Fibroblast of pulmonary artery (primary cell): Measurements from ENCODE around the gene MLLT10.

Experiments used
- DNase-seq: peaks from one replicate; pipeline ENCODE4 v3.0.0-alpha.2; 2010; ENCODE audit warnings: low read depth
- H3K4me3 ChIP-seq: replicated peaks from 2 replicates; pipeline ENCODE4 v1.5.1; 2011; ENCODE audit warnings: low read depth, mild to moderate bottlenecking, control low read depth, low read length, moderate library complexity
- TF ChIP-seq, protein P1 (sequence below): IDR thresholded peaks from 2 replicates; pipeline ENCODE4 v1.5.1; 2011; ENCODE audit warnings: mild to moderate bottlenecking, control low read depth, low read length, inconsistent platforms; ENCODE audit errors: missing control alignments

The MLLT10 gene

GRCh38 chr10:21744223-21744622 is 210.2 kb downstream of the MLLT10 start:
- TF ChIP-seq, protein P1, sequence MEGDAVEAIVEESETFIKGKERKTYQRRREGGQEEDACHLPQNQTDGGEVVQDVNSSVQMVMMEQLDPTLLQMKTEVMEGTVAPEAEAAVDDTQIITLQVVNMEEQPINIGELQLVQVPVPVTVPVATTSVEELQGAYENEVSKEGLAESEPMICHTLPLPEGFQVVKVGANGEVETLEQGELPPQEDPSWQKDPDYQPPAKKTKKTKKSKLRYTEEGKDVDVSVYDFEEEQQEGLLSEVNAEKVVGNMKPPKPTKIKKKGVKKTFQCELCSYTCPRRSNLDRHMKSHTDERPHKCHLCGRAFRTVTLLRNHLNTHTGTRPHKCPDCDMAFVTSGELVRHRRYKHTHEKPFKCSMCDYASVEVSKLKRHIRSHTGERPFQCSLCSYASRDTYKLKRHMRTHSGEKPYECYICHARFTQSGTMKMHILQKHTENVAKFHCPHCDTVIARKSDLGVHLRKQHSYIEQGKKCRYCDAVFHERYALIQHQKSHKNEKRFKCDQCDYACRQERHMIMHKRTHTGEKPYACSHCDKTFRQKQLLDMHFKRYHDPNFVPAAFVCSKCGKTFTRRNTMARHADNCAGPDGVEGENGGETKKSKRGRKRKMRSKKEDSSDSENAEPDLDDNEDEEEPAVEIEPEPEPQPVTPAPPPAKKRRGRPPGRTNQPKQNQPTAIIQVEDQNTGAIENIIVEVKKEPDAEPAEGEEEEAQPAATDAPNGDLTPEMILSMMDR, result no peak
- no peak for DNase-seq
- H3K4me3 ChIP-seq, result no peak overlapping the region

DNA sequence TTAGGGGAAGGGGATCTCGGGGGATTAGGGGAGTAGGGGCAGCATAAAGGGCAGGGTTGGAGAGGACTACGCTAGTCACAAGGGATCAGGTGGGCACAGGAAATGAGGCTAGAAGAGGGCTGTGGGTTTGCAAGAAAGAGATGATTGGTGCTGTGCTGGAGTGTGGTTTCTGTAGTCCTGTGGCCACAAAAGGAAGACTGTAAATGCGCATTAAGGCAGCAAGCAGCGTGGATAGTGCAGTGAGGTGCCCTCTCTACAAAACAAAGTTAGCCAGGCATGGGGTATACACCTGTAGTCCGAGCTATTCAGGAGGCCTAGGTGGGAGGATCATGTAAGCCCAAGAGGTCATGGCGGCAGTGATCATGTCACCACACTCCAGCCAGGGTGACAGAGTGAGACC is 212.1 kb downstream of the MLLT10 start:
- H3K4me3 ChIP-seq, result no peak overlapping the region
- DNase-seq, result no peak
- TF ChIP-seq, protein P1, result no peak

DNA sequence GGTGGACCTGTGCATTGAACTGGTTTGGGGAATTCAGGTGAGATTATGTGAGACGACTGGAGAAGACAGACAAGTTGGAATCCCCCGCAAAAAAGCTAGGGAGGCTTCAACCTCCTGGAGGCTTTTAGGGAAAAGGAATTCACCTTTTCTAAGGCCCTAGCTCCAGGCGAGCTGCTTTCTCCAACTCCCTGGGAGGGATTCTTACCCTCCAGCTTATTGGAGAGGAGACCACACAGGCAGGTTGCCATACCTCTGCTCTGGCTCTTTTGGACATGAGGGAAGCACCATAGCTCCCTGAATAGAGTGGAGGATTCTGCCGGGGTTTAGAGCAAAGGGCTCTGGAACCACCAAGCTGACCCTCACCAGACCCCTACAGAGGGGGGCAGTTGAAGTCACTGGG is 213.8 kb downstream of the MLLT10 start:
- H3K4me3 ChIP-seq, result no peak overlapping the region
- TF ChIP-seq, protein P1, result no peak
- no peak for DNase-seq

- DNase-seq, result no peak
- TF ChIP-seq, protein P1, result no peak
- H3K4me3 ChIP-seq, result no peak overlapping the region
These were observed 215.8 kb downstream of the MLLT10 start for GRCh38 chr10:21749788-21750187.

- TF ChIP-seq, protein P1, result no peak
- no peak for DNase-seq
- no peak overlapping the region for H3K4me3 ChIP-seq
These were observed 216.4 kb downstream of the MLLT10 start for GRCh38 chr10:21750424-21750823.

DNA sequence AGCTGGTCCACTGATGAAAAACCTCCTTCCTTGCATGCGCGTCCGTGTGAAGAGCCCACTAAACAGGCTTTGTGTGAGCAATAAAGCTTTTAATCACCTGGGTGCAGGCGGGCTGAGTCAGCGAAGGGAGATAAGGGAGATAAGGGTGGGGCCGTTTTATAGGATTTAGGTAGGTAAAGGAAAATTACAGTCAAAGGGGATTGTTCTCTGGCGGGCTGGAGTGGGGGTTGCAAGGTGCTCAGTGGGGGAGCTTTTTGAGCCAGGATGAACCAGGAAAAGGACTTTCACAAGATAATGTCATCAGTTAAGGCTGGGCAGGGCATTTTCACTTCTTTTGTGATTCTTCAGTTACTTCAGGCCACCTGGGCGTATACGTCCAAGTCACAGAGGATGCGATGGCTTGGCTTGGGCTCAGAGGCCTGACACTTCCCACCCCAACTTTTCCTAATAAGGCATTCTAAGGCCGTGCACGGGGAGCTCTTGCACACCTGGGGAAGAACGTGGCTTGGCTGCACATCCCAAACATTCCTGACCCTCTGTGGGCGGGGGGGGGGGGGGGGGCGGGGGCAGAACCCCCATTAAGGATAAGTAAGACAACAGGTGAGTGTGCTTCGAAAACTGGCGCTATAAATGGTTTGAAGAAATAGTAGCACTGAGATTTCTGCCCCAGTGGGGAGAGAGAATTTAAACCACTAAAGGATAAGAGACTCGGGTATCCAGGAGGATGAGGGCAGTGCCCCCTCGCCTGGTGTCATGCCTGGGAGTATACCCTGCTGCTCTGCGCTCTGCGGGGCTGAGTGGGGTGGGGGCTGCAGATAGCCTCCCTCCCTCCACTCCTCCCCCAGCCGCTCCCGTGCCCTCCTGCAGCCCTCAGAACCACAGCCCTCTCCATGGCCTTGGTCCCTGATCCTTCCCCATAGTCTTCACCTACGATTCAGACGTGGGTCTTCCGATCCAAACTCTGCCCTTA is 217.6 kb downstream of the MLLT10 start:
- no peak for DNase-seq
- TF ChIP-seq, protein P1, result no peak
- H3K4me3 ChIP-seq, result no peak overlapping the region
